ENCODE data around the gene CAMKMT. TPM values are rescaled to one million over a fixed set of nuclear protein-coding genes. Genes with fewer than 3 reads are reported as not detected.

The CAMKMT gene
- total and polyA plus RNA-seq, 8 donors, result 8.3 to 17.5 (median 11.5) TPM

GRCh38 chr2:44542520-44542919, 180.8 kb downstream of the CAMKMT start:
- TF ChIP-seq, protein P1, sequence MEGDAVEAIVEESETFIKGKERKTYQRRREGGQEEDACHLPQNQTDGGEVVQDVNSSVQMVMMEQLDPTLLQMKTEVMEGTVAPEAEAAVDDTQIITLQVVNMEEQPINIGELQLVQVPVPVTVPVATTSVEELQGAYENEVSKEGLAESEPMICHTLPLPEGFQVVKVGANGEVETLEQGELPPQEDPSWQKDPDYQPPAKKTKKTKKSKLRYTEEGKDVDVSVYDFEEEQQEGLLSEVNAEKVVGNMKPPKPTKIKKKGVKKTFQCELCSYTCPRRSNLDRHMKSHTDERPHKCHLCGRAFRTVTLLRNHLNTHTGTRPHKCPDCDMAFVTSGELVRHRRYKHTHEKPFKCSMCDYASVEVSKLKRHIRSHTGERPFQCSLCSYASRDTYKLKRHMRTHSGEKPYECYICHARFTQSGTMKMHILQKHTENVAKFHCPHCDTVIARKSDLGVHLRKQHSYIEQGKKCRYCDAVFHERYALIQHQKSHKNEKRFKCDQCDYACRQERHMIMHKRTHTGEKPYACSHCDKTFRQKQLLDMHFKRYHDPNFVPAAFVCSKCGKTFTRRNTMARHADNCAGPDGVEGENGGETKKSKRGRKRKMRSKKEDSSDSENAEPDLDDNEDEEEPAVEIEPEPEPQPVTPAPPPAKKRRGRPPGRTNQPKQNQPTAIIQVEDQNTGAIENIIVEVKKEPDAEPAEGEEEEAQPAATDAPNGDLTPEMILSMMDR (IDR thresholded peaks at IDR 0.05), result no peak
- H3K4me3 ChIP-seq, result no peak overlapping the region
- no peaks in the 10 kb centered on the region for H3K36me3 ChIP-seq
- intact Hi-C loops (cut with DNase I), result no loop called here
- no peaks in the 10 kb centered on the region for H3K27me3 ChIP-seq
- no peak overlapping the region for H3K27ac ChIP-seq
- ATAC-seq, result no peak
- H3K9me3 ChIP-seq, result no peaks in the 10 kb centered on the region
- DNase-seq, result no peak
- H3K4me1 ChIP-seq, result no peaks in the 10 kb centered on the region

- no peak overlapping the region for H3K27ac ChIP-seq
- H3K9me3 ChIP-seq, result no peaks in the 10 kb centered on the region
- DNase-seq (no peak), ATAC-seq (no peak)
- intact Hi-C loops (cut with DNase I), result no loop called here
- no peaks in the 10 kb centered on the region for H3K4me1 ChIP-seq
- TF ChIP-seq, protein P1 (IDR thresholded peaks at IDR 0.05), result no peak
- H3K27me3 ChIP-seq, result no peaks in the 10 kb centered on the region
- no peak overlapping the region for H3K4me3 ChIP-seq
- no peaks in the 10 kb centered on the region for H3K36me3 ChIP-seq
Measured at GRCh38 chr2:44543773-44544725, 182.3 kb downstream of the CAMKMT start.

GRCh38 chr2:44545005-44545404, 183.3 kb downstream of the CAMKMT start:
- no peak overlapping the region for H3K4me3 ChIP-seq
- intact Hi-C loops (cut with DNase I), result no loop called here
- DNase-seq (no peak), ATAC-seq (no peak)
- no peaks in the 10 kb centered on the region for H3K36me3 ChIP-seq
- H3K9me3 ChIP-seq, result no peaks in the 10 kb centered on the region
- H3K27me3 ChIP-seq, result no peaks in the 10 kb centered on the region
- no peaks in the 10 kb centered on the region for H3K4me1 ChIP-seq
- H3K27ac ChIP-seq, result no peak overlapping the region
- TF ChIP-seq, protein P1 (IDR thresholded peaks at IDR 0.05), result no peak

DNA sequence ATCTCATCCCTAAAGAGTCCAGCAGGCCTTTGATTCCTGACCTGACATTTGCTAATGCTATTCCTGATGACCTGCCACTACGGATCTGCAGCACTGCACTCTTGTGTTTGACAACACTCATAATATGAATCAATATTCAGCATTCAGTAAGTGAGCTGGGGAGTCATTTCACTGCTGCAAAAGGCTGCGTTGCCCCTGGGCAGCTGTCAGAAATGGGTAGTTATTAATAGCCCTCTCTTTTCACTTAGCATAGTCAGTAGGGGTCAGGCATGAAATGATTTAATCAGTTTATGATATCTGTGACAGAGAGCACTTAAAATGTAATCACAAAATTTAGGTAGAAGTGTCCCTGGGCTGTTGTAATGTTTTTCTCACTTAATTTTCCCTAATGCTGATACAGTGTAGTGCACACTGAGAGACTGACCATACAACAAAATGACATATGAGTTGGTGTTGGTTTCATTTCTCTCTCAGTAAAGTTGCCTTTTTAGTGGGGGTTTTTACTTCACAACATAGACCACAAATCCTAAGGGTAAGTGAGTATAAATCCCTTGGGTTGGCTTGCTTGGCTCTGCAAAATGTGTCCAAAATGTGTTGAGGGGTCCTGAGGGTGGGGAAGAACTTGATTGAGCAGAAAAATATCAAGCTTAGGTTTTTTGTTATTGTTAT, 184.8 kb downstream of the CAMKMT start:
- H3K36me3 ChIP-seq, result no peaks in the 10 kb centered on the region
- TF ChIP-seq, protein P1 (IDR thresholded peaks at IDR 0.05), result no peak
- H3K27me3 ChIP-seq, result no peaks in the 10 kb centered on the region
- no peak overlapping the region for H3K27ac ChIP-seq
- intact Hi-C loops (cut with DNase I), result no loop called here
- no peak overlapping the region for H3K4me3 ChIP-seq
- no peak for ATAC-seq
- no peak for DNase-seq
- H3K9me3 ChIP-seq, result no peaks in the 10 kb centered on the region
- H3K4me1 ChIP-seq, result no peaks in the 10 kb centered on the region

GRCh38 chr2:44547718-44548117, 186.0 kb downstream of the CAMKMT start:
- Histone ChIP-seq H3K36me3 (no peaks in the 10 kb centered on the region), H3K4me1 (no peaks in the 10 kb centered on the region), H3K27me3 (no peaks in the 10 kb centered on the region), H3K27ac (no peak overlapping the region), H3K9me3 (no peaks in the 10 kb centered on the region), H3K4me3 (no peak overlapping the region)
- no peak for DNase-seq
- intact Hi-C loops (cut with DNase I), result no loop called here
- no peak for ATAC-seq
- TF ChIP-seq, protein P1 (IDR thresholded peaks at IDR 0.05), result no peak
